GM12874 (cell line): ENCODE results near the gene MPV17L.

ENCODE experiments used
- CTCF ChIP-seq: IDR thresholded peaks from 2 replicates; pipeline ENCODE4 v1.5.1; 2011; ENCODE audit warnings: low read depth, mild to moderate bottlenecking, control low read depth, low read length, moderate library complexity; ENCODE audit not compliant: insufficient read depth

The MPV17L gene

GRCh38 chr16:15457400-15457799, 61.8 kb downstream of the MPV17L start:
- no peak for TF ChIP-seq CTCF

- no peak for TF ChIP-seq CTCF
Measured at GRCh38 chr16:15457958-15458357, 62.4 kb downstream of the MPV17L start.

- TF ChIP-seq CTCF: no peak
Measured at GRCh38 chr16:15459791-15460190, 64.2 kb downstream of the MPV17L start.

GRCh38 chr16:15460601-15461000, 65.0 kb downstream of the MPV17L start:
- no peak for TF ChIP-seq CTCF

GRCh38 chr16:15461376-15461775, 65.8 kb downstream of the MPV17L start:
- TF ChIP-seq CTCF: no peak
